Motor neuron (in vitro differentiated cells): ENCODE results near the gene RNF217. TPM values are rescaled to one million over a fixed set of nuclear protein-coding genes. Genes with fewer than 3 reads are reported as not detected.
"Not testable (repeated sequence)": the region's sequence is repeated elsewhere in the genome, so short reads cannot be mapped to it uniquely, and the experiment has no call there.

Experiments used
- ATAC-seq, 8 experiments: fragments of 200-7000 bp; cut with Tn5 transposase; replicated peaks in 6 of 8; 2 replicates each; pipeline ENCODE4 v1.8.0; 2021; ENCODE audit warnings: mild to moderate bottlenecking in 8 of 8, moderate library complexity in 8 of 8
- H3K27ac ChIP-seq, 2 donors: fragments of 250-450 bp; sonication (Bioruptor Pico); 2 replicates each; pipeline ENCODE4 v1.9.0; 2021; ENCODE audit warnings: antibody characterized with exemption in 2 of 2, mild to moderate bottlenecking in 2 of 2, moderate library complexity in 1 of 2
- H3K4me1 ChIP-seq, 2 donors: fragments of 250-450 bp; sonication (Bioruptor Pico); replicated peaks in 1 of 2; 2 replicates each; pipeline ENCODE4 v1.6.1; 2021; ENCODE audit warnings: antibody characterized with exemption in 2 of 2, mild to moderate bottlenecking in 2 of 2, moderate library complexity in 1 of 2
- H3K4me3 ChIP-seq, 5 donors: fragments of 250-450 bp; sonication (Bioruptor Pico); 2 replicates each; pipeline ENCODE4 v1.9.0; 2021; ENCODE audit warnings: antibody characterized with exemption in 5 of 5, mild to moderate bottlenecking in 5 of 5, moderate library complexity in 4 of 5
- WGBS, 10 experiments: fragments of 450-650 bp; shearing (Covaris generic); methylation state at CpG; one replicate each; pipeline ENCODE4 v1.0.0; 2022; 5-methylcytosine and 5-hydroxymethylcytosine counted together
- in situ Hi-C, 9 experiments: fragments of 400-800 bp; cut with MboI; loops; one replicate each; pipeline ENCODE4 v1.15.0; 2021; ENCODE audit warnings: low sequenced_read_pairs in 9 of 9, low pct_unique_long_range_greater_than_20kb in 2 of 9; ENCODE audit not compliant: unreplicated experiment in 9 of 9
- total RNA-seq, 8 experiments: library from RNA; unstranded; fragments of 300-600 nt; gene quantifications; 2 replicates each; pipeline versions ENCODE4 v1.2.3 to v1.2.4, GENCODE V29; 2022

RNF217 gene
- total RNA-seq, 8 experiments from 2014 or later, result 5.4 to 28.0 (median 11.9) TPM

DNA sequence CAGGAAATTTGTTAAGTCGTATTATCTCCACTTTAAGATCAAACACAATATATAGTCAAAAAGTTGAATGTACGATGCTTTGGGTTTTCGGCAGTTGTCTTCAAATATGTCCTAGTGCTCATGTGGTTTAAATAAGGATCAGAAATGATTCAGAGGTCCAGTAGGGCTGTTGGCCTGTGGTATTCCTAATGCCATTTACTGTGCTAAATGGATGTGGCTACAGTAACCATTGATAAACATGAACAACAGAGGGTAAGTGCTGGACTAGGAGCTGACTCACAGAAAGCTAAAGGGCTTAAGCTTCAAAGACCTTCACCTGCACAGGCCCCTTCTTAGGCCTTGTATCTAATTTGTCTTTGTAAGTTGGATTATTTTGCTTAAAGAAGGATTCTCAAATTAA is 110.8 kb downstream of the RNF217 start:
- Histone ChIP-seq H3K4me1 (no peaks in the 10 kb centered on the region), H3K27ac (no peak overlapping the region), H3K4me3 (no peak overlapping the region)
- in situ Hi-C loops, result no loop called here
- WGBS, 10 experiments, result 67 to 100% (median 100%) methylated on average over 1 to 3 of the region's 3 CpGs
- no peak for ATAC-seq

DNA sequence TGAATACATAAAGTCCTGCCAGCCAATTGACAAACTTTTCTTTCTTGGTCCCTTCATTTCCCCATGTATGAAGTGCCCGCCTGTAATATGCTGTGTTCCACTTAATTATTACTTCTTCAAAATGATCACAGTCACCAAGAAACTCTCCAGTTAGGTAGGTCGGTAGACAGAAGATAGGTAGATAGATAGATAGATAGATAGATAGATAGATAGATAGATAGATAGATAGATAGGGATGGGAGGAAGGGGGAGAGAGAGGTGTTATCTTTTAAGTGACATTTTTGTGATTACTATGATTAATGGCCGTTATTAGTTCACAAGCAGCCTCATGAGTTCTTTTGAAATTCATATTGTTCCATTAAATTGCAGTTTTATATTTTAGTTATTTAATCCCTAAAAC is 111.9 kb downstream of the RNF217 start:
- WGBS, 10 experiments, result 83 to 100% (median 100%) methylated on average over 1 to 3 of the region's 3 CpGs
- no peak overlapping the region for H3K27ac ChIP-seq
- in situ Hi-C loops, result no loop called here
- no peak for ATAC-seq
- H3K4me3 ChIP-seq, result no peak overlapping the region
- no peaks in the 10 kb centered on the region for H3K4me1 ChIP-seq

DNA sequence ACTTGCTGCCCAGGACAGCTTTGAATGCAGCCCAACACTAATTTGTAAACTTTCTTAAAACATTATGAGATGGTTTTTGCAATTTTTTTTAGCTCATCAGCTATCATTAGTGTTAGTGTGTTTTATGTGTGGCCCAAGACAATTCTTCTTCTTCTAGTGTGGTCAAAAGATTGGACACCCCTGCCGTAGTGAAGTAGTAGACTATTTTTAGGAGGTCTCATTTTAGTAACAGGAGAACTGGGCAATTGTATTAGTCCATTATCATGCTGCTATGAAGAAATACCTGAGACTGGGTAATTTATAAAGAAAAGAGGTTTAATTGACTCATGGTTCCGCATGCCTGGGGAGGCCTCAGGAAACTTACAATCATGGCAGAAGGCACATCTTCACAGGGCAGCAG is 112.8 kb downstream of the RNF217 start:
- 91 to 100% (median 100%) methylated on average over 1 to 2 of the region's 2 CpGs; no CpG with 5 or more reads in 5 of the 10 experiments for WGBS, 10 experiments
- H3K4me1 ChIP-seq, ATAC-seq, H3K27ac ChIP-seq, H3K4me3 ChIP-seq, in situ Hi-C loops: not testable (repeated sequence)

DNA sequence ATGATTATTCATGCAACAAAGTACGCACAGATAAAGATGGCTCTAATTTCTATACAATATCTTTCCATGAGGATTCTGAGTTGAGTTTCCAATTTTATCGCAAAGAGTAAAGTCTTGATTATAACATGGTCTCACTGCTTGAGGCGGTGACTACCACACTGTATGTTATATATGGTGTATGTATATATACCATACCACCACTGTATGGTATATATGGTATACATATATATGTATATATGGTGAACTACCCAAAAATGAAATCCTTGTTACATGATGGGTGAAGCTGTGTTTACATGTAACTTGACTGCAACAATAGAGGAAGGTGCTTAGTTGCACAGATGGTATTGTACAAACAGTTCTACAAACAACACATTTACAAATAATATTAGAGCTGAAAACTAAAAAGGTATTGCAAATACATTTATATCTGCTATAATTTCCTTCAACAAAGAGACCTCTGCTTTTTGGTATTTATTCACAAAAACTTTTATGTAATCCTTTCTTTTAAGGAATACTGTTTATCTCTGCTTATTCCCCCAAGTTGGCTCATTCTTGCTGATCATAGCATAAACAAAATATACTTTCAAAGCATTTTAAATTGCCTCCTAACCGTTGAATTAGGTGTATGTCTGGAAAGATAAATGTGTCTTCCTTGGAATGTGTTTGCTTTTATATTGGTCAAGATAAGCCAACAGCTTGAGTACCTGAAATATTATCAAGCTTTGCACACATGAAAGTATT is 113.7 kb downstream of the RNF217 start:
- no peak for ATAC-seq
- no peaks in the 10 kb centered on the region for H3K4me1 ChIP-seq
- H3K27ac ChIP-seq, result no peak overlapping the region
- WGBS, 10 experiments, result 48 to 100% (median 89%) methylated on average over 1 to 4 of the region's 4 CpGs
- in situ Hi-C loops, result no loop called here
- H3K4me3 ChIP-seq, result no peak overlapping the region

DNA sequence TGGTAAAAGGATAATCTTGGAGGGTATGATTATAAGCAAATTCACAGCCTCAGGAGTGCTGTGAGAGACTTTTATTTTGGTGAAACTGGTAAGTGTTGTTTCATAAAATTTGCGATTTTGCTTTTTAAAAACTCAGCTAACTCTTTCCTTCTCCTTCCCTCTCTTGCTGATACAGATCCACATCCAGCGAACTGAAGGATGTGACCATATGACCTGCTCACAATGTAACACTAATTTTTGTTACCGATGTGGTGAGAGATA is 114.2 kb downstream of the RNF217 start:
- no peak overlapping the region for H3K27ac ChIP-seq
- WGBS, 10 experiments, result 60 to 95% (median 91%) methylated on average over 1 to 3 of the region's 3 CpGs; no CpG with 5 or more reads in 1 of the 10 experiments
- no peaks in the 10 kb centered on the region for H3K4me1 ChIP-seq
- in situ Hi-C loops, result no loop called here
- ATAC-seq, result no peak
- H3K4me3 ChIP-seq, result no peak overlapping the region

DNA sequence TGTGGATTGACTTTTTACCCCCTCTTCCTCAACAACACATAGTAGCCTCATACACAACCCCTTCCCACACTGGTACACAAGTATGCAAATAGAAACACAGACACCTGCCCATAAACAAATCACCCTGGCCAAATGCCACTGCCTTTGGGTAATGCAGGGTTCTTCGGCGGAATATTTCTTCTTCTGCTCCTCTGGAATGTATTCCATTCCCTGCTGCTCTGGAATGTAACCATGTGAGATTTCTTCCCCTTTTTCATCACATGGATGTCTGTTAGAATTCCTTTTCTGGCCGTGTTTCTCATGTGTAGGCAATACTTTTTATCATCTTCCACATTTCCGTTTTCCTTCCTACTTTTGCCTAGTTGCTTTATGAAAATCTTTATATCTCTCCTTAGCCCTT is 115.2 kb downstream of the RNF217 start:
- H3K4me3 ChIP-seq, result no peak overlapping the region
- WGBS, 10 experiments, result 44 to 100% (median 89%) methylated on average over 1 to 4 of the region's 4 CpGs; no CpG with 5 or more reads in 1 of the 10 experiments
- no peak overlapping the region for H3K27ac ChIP-seq

DNA sequence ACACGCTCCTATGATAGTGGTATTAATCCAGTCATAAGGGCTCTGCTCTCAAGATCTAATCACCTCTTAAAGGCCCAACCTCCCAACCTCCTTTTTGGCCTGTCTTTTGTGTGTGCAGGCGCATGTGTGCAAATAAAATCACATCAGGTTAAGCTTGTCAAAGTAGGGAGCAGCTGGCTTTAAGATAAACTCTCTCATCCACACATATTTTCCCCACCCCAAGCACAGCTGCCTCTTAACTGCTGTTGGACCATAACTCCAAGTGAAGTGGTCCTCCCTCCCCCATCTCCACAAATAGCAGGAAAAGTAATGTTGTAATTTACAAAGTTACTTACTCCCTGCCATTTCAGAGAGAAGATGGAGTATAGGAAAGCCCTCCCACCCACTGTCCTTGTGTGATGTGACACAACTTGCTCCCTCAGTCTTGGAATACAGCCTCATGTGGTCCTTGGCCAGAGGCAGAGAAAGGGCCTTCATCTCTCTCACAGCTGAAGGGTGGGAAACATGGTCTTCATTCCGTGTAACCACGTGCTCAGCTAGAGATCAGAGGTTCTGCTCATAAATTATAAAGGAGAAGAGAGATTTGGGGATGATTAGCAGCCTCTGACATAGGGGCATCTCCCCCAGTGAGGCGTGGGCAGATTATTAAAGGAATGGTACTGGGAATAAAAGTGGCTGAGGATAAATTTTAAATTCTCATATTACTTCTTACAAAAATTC is 116.5 kb downstream of the RNF217 start:
- H3K4me1 ChIP-seq, result no peaks in the 10 kb centered on the region
- no peak overlapping the region for H3K4me3 ChIP-seq
- H3K27ac ChIP-seq, result no peak overlapping the region
- no peak for ATAC-seq
- WGBS, 10 experiments, result 64 to 100% (median 100%) methylated on average over 1 to 5 of the region's 5 CpGs
- in situ Hi-C loops, result no loop called here

More for the DNA sequence above, 115.2 kb downstream of the RNF217 start:
- H3K4me1 ChIP-seq, result no peaks in the 10 kb centered on the region
- no peak for ATAC-seq
- in situ Hi-C loops, result no loop called here

DNA sequence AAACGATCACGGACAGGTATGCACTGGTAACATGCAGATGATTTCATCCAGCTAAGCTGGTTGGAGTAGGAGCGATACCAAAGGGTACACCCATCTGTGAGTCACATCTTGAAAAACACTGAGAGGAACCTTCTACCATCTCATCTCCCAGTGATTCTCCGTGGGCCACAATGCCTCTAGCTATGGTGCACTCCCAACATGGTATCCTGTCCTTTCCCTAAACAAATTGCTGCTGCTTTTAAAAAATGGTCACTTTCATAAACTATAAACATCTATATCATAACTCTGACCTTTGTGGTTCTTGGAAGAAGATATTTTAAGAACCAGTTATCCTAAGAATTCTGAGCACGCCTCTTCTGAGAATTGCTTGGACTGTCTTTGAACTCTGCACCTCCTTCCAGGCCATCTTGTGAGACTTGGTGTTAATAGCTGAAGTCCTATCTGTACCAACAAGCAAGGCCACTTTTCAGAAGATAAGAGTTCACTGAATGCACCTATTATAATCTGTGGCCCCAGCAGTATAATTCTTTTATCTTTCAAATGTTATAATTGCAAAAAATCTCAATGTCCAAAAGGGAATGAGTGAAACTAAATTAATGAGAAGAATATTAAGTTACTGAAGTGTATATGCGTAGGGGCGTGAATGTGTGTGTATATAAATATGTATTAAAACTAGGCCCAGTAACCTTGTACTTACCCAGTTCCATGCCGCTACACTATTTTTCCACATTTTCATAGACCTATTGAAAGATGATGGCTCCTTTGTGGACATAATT is 120.9 kb downstream of the RNF217 start:
- no peak for ATAC-seq
- WGBS, 10 experiments, result 91 to 100% (median 99%) methylated on average over 1 to 8 of the region's 8 CpGs

DNA sequence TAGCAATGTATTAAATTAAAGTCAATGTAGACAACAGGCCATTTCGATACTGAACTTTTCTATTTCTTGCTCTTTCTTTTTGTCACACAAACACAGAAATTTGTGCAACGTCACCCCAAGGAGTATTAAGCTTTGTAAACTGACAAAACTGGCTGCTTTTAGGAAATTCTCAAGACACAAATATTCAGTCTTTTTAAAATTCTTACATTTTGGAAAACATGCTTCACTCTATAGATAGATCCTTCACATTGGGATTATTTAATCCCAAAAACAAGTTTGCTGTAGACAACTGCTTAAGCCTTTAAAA is 121.4 kb downstream of the RNF217 start:
- no peak overlapping the region for H3K4me3 ChIP-seq
- H3K27ac ChIP-seq, result no peak overlapping the region
- in situ Hi-C loops, result no loop called here
- WGBS, 10 experiments, result 79 to 100% (median 100%) methylated on average over 1 to 2 of the region's 2 CpGs
- no peaks in the 10 kb centered on the region for H3K4me1 ChIP-seq
- no peak for ATAC-seq

More for the DNA sequence above, 120.9 kb downstream of the RNF217 start:
- Histone ChIP-seq H3K4me3 (no peak overlapping the region), H3K4me1 (no peaks in the 10 kb centered on the region), H3K27ac (no peak overlapping the region)
- in situ Hi-C loops, result no loop called here

DNA sequence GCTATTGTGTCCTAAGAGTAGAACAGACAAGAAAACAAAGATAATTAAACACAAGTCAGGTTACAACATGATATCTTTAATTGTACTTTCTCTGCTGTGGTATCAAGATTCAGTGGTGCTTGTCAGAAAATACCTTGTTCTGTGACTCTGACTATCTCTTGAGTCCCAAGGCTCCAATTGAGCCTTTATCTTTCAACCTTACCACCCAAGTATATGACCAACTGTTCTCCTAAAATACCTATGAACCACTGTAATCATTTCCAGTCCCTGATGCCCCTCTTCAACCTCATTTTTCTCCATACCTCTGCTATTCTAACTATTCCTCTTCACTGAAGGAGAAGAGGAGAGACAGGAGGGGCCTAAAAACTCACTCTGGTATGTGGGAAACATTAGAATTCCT is 124.5 kb downstream of the RNF217 start:
- no peak overlapping the region for H3K4me3 ChIP-seq
- H3K27ac ChIP-seq, result no peak overlapping the region
- in situ Hi-C loops, result no loop called here
- H3K4me1 ChIP-seq, result peaks cover 0 to 7% of the 10 kb centered on the region in 2 donors
- ATAC-seq, result no peak

DNA sequence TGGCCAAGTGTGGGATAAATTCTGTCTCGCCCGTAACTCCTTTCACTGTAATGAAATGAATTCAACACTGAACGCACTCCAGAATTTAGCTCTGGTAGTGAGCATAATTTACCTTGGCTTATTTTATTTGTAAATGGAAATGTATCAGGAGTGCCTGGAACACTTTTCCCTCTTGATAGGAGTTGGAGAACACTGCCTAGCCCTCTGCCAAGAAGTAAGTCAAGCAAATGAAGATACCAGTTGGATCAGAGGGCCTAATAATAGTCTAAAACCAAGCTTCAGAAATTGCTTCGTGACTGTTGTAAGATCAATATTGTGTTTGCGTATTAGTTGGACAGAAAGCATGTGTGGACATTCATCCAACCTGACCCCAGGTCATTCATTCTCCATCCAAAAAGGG is 126.7 kb downstream of the RNF217 start:
- in situ Hi-C loops, result no loop called here
- H3K4me3 ChIP-seq, result no peak overlapping the region
- 80 to 100% (median 94%) methylated on average over 1 to 5 of the region's 5 CpGs; no CpG with 5 or more reads in 1 of the 10 experiments for WGBS, 10 experiments
- ATAC-seq, result no peak
- H3K4me1 ChIP-seq, result peaks cover 0 to 7% of the 10 kb centered on the region in 2 donors
- no peak overlapping the region for H3K27ac ChIP-seq

DNA sequence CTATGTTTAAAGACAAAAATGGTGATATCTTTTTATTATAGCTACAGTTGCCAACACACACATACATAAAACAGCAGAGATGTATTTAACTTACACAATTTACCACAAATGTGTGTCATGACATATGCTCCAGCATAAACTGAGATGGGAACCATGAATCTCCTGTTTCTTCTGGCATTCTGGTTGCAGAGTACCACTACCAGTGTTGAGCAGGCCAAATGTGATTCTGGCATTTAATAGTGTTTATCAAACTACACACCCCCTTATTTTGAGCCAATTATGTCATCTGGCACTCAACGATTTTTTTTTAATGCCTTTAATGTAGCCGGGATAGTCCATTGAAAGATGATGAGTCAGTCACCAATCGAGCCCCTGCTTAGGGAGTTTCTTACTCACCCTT is 132.3 kb downstream of the RNF217 start:
- WGBS, 10 experiments, result 0 to 94% (median 82%) methylated on average over 1 to 3 of the region's 3 CpGs
- ATAC-seq, result peak in 1 of 8 experiments; percentile 14
- in situ Hi-C loops, result no loop called here
- Histone ChIP-seq H3K4me3 (no peak overlapping the region), H3K27ac (no peak overlapping the region), H3K4me1 (peaks cover 3 to 4% of the 10 kb centered on the region in 2 donors)

DNA sequence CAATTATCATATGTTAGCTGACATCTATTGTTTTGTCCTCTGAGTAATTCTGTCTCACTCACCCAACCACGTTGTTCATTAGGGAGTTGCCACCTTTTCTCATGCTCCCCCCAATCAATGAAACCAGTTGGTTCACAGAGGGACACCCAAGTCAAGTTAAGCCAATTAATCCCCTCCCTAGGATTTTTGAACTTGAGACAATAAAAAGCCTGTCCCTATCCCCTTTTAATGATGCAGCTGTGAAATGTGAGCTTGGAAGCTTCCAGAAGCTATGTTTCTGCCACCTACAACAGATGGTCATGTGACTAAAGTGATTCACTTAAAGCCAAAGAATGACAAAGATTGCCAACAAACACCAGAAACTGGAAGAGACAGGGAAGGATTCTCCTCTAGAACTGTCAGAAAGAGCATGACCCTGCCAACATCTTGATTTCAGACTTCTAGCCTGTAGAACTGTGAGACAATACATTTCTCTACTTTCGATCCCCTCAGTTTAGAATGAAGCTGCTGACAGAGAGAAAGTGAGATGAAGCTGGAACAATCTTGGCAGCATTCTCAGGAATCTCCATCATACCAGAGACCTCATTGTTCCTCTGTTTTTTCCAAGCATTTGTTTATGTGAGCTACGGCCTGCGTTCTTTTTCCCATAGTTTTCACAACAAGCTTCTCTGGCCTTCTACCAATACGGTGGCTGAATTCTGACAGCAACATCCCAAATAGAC is 133.5 kb downstream of the RNF217 start:
- ATAC-seq, result peak in 2 of 8 experiments; percentile 19 to 25
- in situ Hi-C loops, result no loop called here
- Histone ChIP-seq H3K4me1 (peaks cover 3 to 4% of the 10 kb centered on the region in 2 donors), H3K4me3 (no peak overlapping the region), H3K27ac (no peak overlapping the region)
- 52 to 100% (median 89%) methylated on average over 2 to 5 of the region's 5 CpGs for WGBS, 10 experiments
